ENCODE results near the gene FAM237A. TPM values are rescaled to one million over a fixed set of nuclear protein-coding genes. Genes with fewer than 3 reads are reported as not detected.

FAM237A gene
- total and polyA plus RNA-seq, 2 of the 13 experiments (the other 11 are each of a cell fraction or from before 2014, with no cell fraction given), result not detected

GRCh38 chr2:206670531-206671319 is 28.4 kb downstream of the FAM237A start (continued):
- peak; percentile 23; the same call in 1 of the 2 replicates for TF ChIP-seq AHDC1 (CRISPR knock-in tag; IDR thresholded peaks at IDR 0.05; ENCODE audit: borderline replicate concordance)
- no peak for TF ChIP-seq ZFP1 (CRISPR knock-in tag; IDR thresholded peaks at IDR 0.05)
- TF ChIP-seq ZNF414 (CRISPR knock-in tag; IDR thresholded peaks at IDR 0.05), result no peak
- peak; percentile 45; the same call in 1 of the 2 replicates for TF ChIP-seq FOXA3 (CRISPR knock-in tag; IDR thresholded peaks at IDR 0.05)
- TF ChIP-seq ZNF460 (CRISPR knock-in tag; IDR thresholded peaks at IDR 0.05; ENCODE audit: borderline replicate concordance), result no peak
- no peak for TF ChIP-seq ZBTB25 (CRISPR knock-in tag; IDR thresholded peaks at IDR 0.05)
- TF ChIP-seq THYN1 (CRISPR knock-in tag; IDR thresholded peaks at IDR 0.05; ENCODE audit: borderline replicate concordance, low read depth), result no peak
- no peak for TF ChIP-seq ZFX (CRISPR knock-in tag; IDR thresholded peaks at IDR 0.05; ENCODE audit: low read depth)
- no peak for TF ChIP-seq NAIF1 (CRISPR knock-in tag; IDR thresholded peaks at IDR 0.05; ENCODE audit: borderline replicate concordance)
- no peak for TF ChIP-seq CREB3 (CRISPR knock-in tag; IDR thresholded peaks at IDR 0.05)
- no peak for TF ChIP-seq IKZF5 (CRISPR knock-in tag; IDR thresholded peaks at IDR 0.05)
- no peak for TF ChIP-seq CHCHD3 (CRISPR knock-in tag; IDR thresholded peaks at IDR 0.05)
- no peak for TF ChIP-seq KLF16 (CRISPR knock-in tag; IDR thresholded peaks at IDR 0.05)
- no peak for TF ChIP-seq ZNF530 (CRISPR knock-in tag; IDR thresholded peaks at IDR 0.05; ENCODE audit: low read depth)
